Measurements from ENCODE around the gene MRPS5. TPM values are rescaled to one million over a fixed set of nuclear protein-coding genes. Genes with fewer than 3 reads are reported as not detected.

The MRPS5 gene
- total RNA-seq, 2 donors from 2014 or later = 57.9 to 59.0 TPM

DNA sequence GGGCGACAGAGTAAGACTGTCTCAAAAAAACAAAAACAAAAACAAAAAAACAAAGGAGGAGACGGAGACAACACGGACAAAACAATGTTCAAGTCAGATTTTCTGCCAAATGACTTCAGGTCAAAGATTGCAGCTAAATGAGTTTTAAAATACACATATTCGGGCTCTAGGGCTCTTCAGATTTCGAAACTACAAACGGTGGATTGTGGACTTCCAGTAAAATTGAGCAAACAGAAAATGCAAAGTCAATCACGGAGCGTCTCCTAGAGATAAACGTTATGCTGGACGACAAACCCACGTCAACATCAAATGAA, 558 bp downstream of the MRPS5 start:
- Histone ChIP-seq H3K4me1 (ENCODE audit: control insufficient read depth, insufficient read depth, low read length) (no peaks in the 10 kb centered on the region), H3K9ac (ENCODE audit: extremely low read depth, low read length, poor library complexity, severe bottlenecking) (peak overlapping the region; percentile 86), H3K9me3 (ENCODE audit: control insufficient read depth, low read length) (no peaks in the 10 kb centered on the region), H3K36me3 (ENCODE audit: control insufficient read depth, insufficient read depth, low read length) (peaks cover 10% of the 10 kb centered on the region), H3K27me3 (ENCODE audit: control insufficient read depth, insufficient read depth, low read length, poor library complexity, severe bottlenecking) (no peaks in the 10 kb centered on the region), H3K4me3 (ENCODE audit: low read length) (peak overlapping the region; percentile 95), H3K27ac (ENCODE audit: low read depth, low read length) (no peak overlapping the region)
- Mint-ChIP-seq H3K36me3 (ENCODE audit: low read depth) (peaks cover 24% of the 10 kb centered on the region), H3K27ac (peak overlapping the region; percentile 95), H3K27me3 (ENCODE audit: insufficient read depth) (peaks cover 7% of the 10 kb centered on the region), H3K9me3 (no peaks in the 10 kb centered on the region), H3K4me3 (peak overlapping the region; percentile 95), H3K4me1 (peaks cover 10% of the 10 kb centered on the region)
- TF ChIP-seq, protein P1, sequence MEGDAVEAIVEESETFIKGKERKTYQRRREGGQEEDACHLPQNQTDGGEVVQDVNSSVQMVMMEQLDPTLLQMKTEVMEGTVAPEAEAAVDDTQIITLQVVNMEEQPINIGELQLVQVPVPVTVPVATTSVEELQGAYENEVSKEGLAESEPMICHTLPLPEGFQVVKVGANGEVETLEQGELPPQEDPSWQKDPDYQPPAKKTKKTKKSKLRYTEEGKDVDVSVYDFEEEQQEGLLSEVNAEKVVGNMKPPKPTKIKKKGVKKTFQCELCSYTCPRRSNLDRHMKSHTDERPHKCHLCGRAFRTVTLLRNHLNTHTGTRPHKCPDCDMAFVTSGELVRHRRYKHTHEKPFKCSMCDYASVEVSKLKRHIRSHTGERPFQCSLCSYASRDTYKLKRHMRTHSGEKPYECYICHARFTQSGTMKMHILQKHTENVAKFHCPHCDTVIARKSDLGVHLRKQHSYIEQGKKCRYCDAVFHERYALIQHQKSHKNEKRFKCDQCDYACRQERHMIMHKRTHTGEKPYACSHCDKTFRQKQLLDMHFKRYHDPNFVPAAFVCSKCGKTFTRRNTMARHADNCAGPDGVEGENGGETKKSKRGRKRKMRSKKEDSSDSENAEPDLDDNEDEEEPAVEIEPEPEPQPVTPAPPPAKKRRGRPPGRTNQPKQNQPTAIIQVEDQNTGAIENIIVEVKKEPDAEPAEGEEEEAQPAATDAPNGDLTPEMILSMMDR (conservative IDR thresholded peaks at IDR 0.05) = no peak
- WGBS, 2 experiments (ENCODE audit: insufficient coverage in 1 of 2, insufficient read length in 1 of 2) = 0 to 2% methylated on average over 10 to 11 of the region's 11 CpGs
- no peak for DNase-seq

DNA sequence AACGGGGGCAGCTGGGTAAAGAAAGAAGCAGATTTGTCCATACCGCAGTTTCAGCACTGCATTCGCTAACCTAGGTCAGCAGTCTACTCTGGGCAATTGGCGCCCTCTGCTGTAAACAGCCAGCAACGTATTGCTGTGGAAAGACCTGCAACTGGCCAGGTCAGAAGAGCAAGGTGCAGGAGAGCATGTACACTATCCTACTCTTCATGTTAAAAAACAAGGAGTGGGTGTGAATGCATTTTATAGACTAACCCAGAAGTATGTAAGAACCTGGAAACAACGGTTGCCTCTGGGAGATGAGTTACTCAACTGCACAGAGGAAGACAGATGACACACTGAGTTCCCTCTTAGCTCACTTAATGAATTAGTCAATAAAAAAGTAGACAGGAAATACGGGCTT, 6.2 kb downstream of the MRPS5 start:
- peak; percentile 90 for DNase-seq
- Mint-ChIP-seq H3K36me3 (ENCODE audit: low read depth) (peaks cover 59% of the 10 kb centered on the region), H3K27me3 (ENCODE audit: insufficient read depth) (no peaks in the 10 kb centered on the region), H3K9me3 (no peaks in the 10 kb centered on the region), H3K27ac (no peak overlapping the region), H3K4me1 (peaks cover 5% of the 10 kb centered on the region), H3K4me3 (no peak overlapping the region)
- Histone ChIP-seq H3K9ac (ENCODE audit: extremely low read depth, low read length, poor library complexity, severe bottlenecking) (no peak overlapping the region), H3K27me3 (ENCODE audit: control insufficient read depth, insufficient read depth, low read length, poor library complexity, severe bottlenecking) (no peaks in the 10 kb centered on the region), H3K27ac (ENCODE audit: low read depth, low read length) (no peak overlapping the region), H3K9me3 (ENCODE audit: control insufficient read depth, low read length) (no peaks in the 10 kb centered on the region), H3K4me1 (ENCODE audit: control insufficient read depth, insufficient read depth, low read length) (no peaks in the 10 kb centered on the region), H3K4me3 (ENCODE audit: low read length) (no peak overlapping the region), H3K36me3 (ENCODE audit: control insufficient read depth, insufficient read depth, low read length) (peaks cover 47% of the 10 kb centered on the region)
- WGBS, 2 experiments (ENCODE audit: insufficient coverage in 1 of 2, insufficient read length in 1 of 2) = 49 to 52% methylated on average over 7 of the region's 7 CpGs
- TF ChIP-seq, protein P1 (conservative IDR thresholded peaks at IDR 0.05) = peak; percentile 87

DNA sequence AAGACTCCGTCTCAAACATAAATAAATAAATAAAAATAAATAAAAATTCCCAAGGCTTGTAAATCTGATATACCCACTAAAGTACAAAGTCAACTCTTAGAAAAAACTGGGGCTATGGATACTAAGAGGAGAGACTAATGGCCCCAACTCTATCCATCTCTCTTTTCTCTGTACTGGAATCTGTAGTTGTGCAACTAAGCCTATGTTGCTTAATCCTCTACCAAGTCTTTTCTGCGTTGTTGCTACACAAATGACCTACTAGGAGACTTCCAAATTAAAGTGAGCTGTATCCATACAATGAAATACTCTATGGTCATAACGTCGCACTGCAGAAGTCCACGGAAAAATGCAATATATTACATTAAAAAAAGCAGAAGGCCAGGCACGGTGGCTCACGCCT, 8.1 kb downstream of the MRPS5 start:
- H3K27ac Mint-ChIP-seq = no peak overlapping the region
- H3K36me3 Mint-ChIP-seq (ENCODE audit: low read depth) = peaks cover 63% of the 10 kb centered on the region
- TF ChIP-seq, protein P1 (conservative IDR thresholded peaks at IDR 0.05) = no peak
- Histone ChIP-seq H3K36me3 (ENCODE audit: control insufficient read depth, insufficient read depth, low read length) (peaks cover 63% of the 10 kb centered on the region), H3K4me3 (ENCODE audit: low read length) (no peak overlapping the region), H3K9ac (ENCODE audit: extremely low read depth, low read length, poor library complexity, severe bottlenecking) (no peak overlapping the region), H3K4me1 (ENCODE audit: control insufficient read depth, insufficient read depth, low read length) (no peaks in the 10 kb centered on the region), H3K27ac (ENCODE audit: low read depth, low read length) (no peak overlapping the region), H3K9me3 (ENCODE audit: control insufficient read depth, low read length) (no peaks in the 10 kb centered on the region), H3K27me3 (ENCODE audit: control insufficient read depth, insufficient read depth, low read length, poor library complexity, severe bottlenecking) (no peaks in the 10 kb centered on the region)
- H3K4me1 Mint-ChIP-seq = peaks cover under 1% of the 10 kb centered on the region
- H3K27me3 Mint-ChIP-seq (ENCODE audit: insufficient read depth) = no peaks in the 10 kb centered on the region
- no peaks in the 10 kb centered on the region for H3K9me3 Mint-ChIP-seq
- no peak overlapping the region for H3K4me3 Mint-ChIP-seq
- no peak for DNase-seq
- WGBS, 2 experiments (ENCODE audit: insufficient coverage in 1 of 2, insufficient read length in 1 of 2) = 83 to 96% methylated on average over 3 to 6 of the region's 7 CpGs

All from endodermal cell (in vitro differentiated cells).